Activated naive CD4-positive, alpha-beta T cell treated with anti-CD3 and anti-CD28 coated beads, Interleukin-2, amount 50 U/mL, for 24 hours (primary cell): Measurements from ENCODE around the gene ZNF718.
"Not testable (repeated sequence)": the region's sequence is repeated elsewhere in the genome, so short reads cannot be mapped to it uniquely, and the experiment has no call there.

Experiments used
- H3K27ac Mint-ChIP-seq: one replicate; pipeline ENCODE4 v1.8.0; 2021; ENCODE audit warnings: mild to moderate bottlenecking, mixed read lengths
- H3K27me3 Mint-ChIP-seq: one replicate; pipeline ENCODE4 v1.8.0; 2021; ENCODE audit warnings: mixed read lengths
- H3K36me3 Mint-ChIP-seq: one replicate; pipeline ENCODE4 v1.8.0; 2021; ENCODE audit warnings: mixed read lengths
- H3K4me1 Mint-ChIP-seq: one replicate; pipeline ENCODE4 v1.8.0; 2021; ENCODE audit warnings: mixed read lengths
- H3K4me3 Mint-ChIP-seq: one replicate; pipeline ENCODE4 v1.8.0; 2021; ENCODE audit warnings: mild to moderate bottlenecking, mixed read lengths
- H3K9me3 Mint-ChIP-seq: one replicate; pipeline ENCODE4 v1.8.0; 2021; ENCODE audit warnings: mixed read lengths

ZNF718 gene

GRCh38 chr4:124275-125081 is at the start of gene ZNF718:
TSS of gene ZNF718 (plus strand) at chr4:124501. CDS start at chr4:124671, 170 bp downstream.
- peaks cover 41% of the 10 kb centered on the region for H3K4me1 Mint-ChIP-seq
- H3K9me3 Mint-ChIP-seq = no peaks in the 10 kb centered on the region
- H3K27ac Mint-ChIP-seq = peak within 1 kb of the TSS; percentile 99
- H3K27me3 Mint-ChIP-seq = no peaks in the 10 kb centered on the region
- peaks cover 24% of the 10 kb centered on the region for H3K36me3 Mint-ChIP-seq
- peak within 1 kb of the TSS; percentile 99 for H3K4me3 Mint-ChIP-seq

- no peak overlapping the region for H3K27ac Mint-ChIP-seq
- H3K9me3 Mint-ChIP-seq = peaks cover 31% of the 10 kb centered on the region
- H3K36me3 Mint-ChIP-seq = peaks cover 46% of the 10 kb centered on the region
- no peak overlapping the region for H3K4me3 Mint-ChIP-seq
- peaks cover under 1% of the 10 kb centered on the region for H3K27me3 Mint-ChIP-seq
- H3K4me1 Mint-ChIP-seq = no peaks in the 10 kb centered on the region
Observed at GRCh38 chr4:85951-86350, 38.4 kb upstream of the ZNF718 start.

GRCh38 chr4:86559-87324 is 37.6 kb upstream of the ZNF718 start:
- Mint-ChIP-seq H3K9me3 (peaks cover 33% of the 10 kb centered on the region), H3K36me3 (peaks cover 45% of the 10 kb centered on the region)
- H3K27me3 Mint-ChIP-seq, H3K27ac Mint-ChIP-seq, H3K4me3 Mint-ChIP-seq, H3K4me1 Mint-ChIP-seq: not testable (repeated sequence)

- H3K27me3 Mint-ChIP-seq = peaks cover 2% of the 10 kb centered on the region
- H3K9me3 Mint-ChIP-seq = peaks cover 12% of the 10 kb centered on the region
- H3K27ac Mint-ChIP-seq = no peak overlapping the region
- H3K4me3 Mint-ChIP-seq = no peak overlapping the region
- peaks cover 12% of the 10 kb centered on the region for H3K36me3 Mint-ChIP-seq
- H3K4me1 Mint-ChIP-seq = no peaks in the 10 kb centered on the region
Observed at GRCh38 chr4:98386-98785, 25.9 kb upstream of the ZNF718 start.

- Mint-ChIP-seq H3K4me1 (no peaks in the 10 kb centered on the region), H3K27ac (no peak overlapping the region), H3K4me3 (no peak overlapping the region), H3K27me3 (peaks cover 5% of the 10 kb centered on the region), H3K36me3 (peaks cover 9% of the 10 kb centered on the region), H3K9me3 (peaks cover 11% of the 10 kb centered on the region)
Observed at GRCh38 chr4:99863-100262, 24.4 kb upstream of the ZNF718 start.

GRCh38 chr4:107083-107443 is 17.2 kb upstream of the ZNF718 start:
- peaks cover 23% of the 10 kb centered on the region for H3K36me3 Mint-ChIP-seq
- no peak overlapping the region for H3K4me3 Mint-ChIP-seq
- no peak overlapping the region for H3K27ac Mint-ChIP-seq
- peaks cover 52% of the 10 kb centered on the region for H3K27me3 Mint-ChIP-seq
- peaks cover 24% of the 10 kb centered on the region for H3K9me3 Mint-ChIP-seq
- no peaks in the 10 kb centered on the region for H3K4me1 Mint-ChIP-seq

GRCh38 chr4:107444-108429 is 16.6 kb upstream of the ZNF718 start:
- Mint-ChIP-seq H3K4me1 (no peaks in the 10 kb centered on the region), H3K9me3 (peaks cover 24% of the 10 kb centered on the region), H3K36me3 (peaks cover 23% of the 10 kb centered on the region), H3K4me3 (no peak overlapping the region), H3K27ac (no peak overlapping the region), H3K27me3 (peaks cover 52% of the 10 kb centered on the region)

GRCh38 chr4:112771-113170 is 11.5 kb upstream of the ZNF718 start:
- H3K9me3 Mint-ChIP-seq = peaks cover 23% of the 10 kb centered on the region
- peaks cover 30% of the 10 kb centered on the region for H3K27me3 Mint-ChIP-seq
- H3K4me3 Mint-ChIP-seq = no peak overlapping the region
- H3K4me1 Mint-ChIP-seq = no peaks in the 10 kb centered on the region
- peaks cover 25% of the 10 kb centered on the region for H3K36me3 Mint-ChIP-seq
- H3K27ac Mint-ChIP-seq = no peak overlapping the region

GRCh38 chr4:113732-114131 is 10.6 kb upstream of the ZNF718 start:
- Mint-ChIP-seq H3K4me3 (no peak overlapping the region), H3K4me1 (no peaks in the 10 kb centered on the region), H3K36me3 (peaks cover 22% of the 10 kb centered on the region), H3K27ac (peak overlapping the region; percentile 59), H3K9me3 (peaks cover 20% of the 10 kb centered on the region), H3K27me3 (peaks cover 21% of the 10 kb centered on the region)

- no peaks in the 10 kb centered on the region for H3K4me1 Mint-ChIP-seq
- H3K27me3 Mint-ChIP-seq = peaks cover 17% of the 10 kb centered on the region
- H3K4me3 Mint-ChIP-seq = no peak overlapping the region
- no peak overlapping the region for H3K27ac Mint-ChIP-seq
- peaks cover 19% of the 10 kb centered on the region for H3K36me3 Mint-ChIP-seq
- H3K9me3 Mint-ChIP-seq = peaks cover 16% of the 10 kb centered on the region
Observed at GRCh38 chr4:114149-114548, 10.2 kb upstream of the ZNF718 start.

GRCh38 chr4:116499-116898 is 7.8 kb upstream of the ZNF718 start:
- H3K9me3 Mint-ChIP-seq = peaks cover 6% of the 10 kb centered on the region
- no peaks in the 10 kb centered on the region for H3K27me3 Mint-ChIP-seq
- peaks cover 14% of the 10 kb centered on the region for H3K36me3 Mint-ChIP-seq
- no peak overlapping the region for H3K27ac Mint-ChIP-seq
- no peak overlapping the region for H3K4me3 Mint-ChIP-seq
- peaks cover 14% of the 10 kb centered on the region for H3K4me1 Mint-ChIP-seq

- peak overlapping the region; percentile 60 for H3K4me3 Mint-ChIP-seq
- peaks cover 35% of the 10 kb centered on the region for H3K4me1 Mint-ChIP-seq
- peaks cover 6% of the 10 kb centered on the region for H3K9me3 Mint-ChIP-seq
- no peak overlapping the region for H3K27ac Mint-ChIP-seq
- peaks cover 19% of the 10 kb centered on the region for H3K36me3 Mint-ChIP-seq
- H3K27me3 Mint-ChIP-seq = no peaks in the 10 kb centered on the region
Observed at GRCh38 chr4:120616-121015, 3.7 kb upstream of the ZNF718 start.

- Mint-ChIP-seq H3K4me3 (peak overlapping the region; percentile 60), H3K36me3 (peaks cover 22% of the 10 kb centered on the region), H3K4me1 (peaks cover 41% of the 10 kb centered on the region), H3K9me3 (peaks cover 5% of the 10 kb centered on the region), H3K27ac (no peak overlapping the region), H3K27me3 (no peaks in the 10 kb centered on the region)
Observed at GRCh38 chr4:121408-122084, 2.8 kb upstream of the ZNF718 start.

- H3K27me3 Mint-ChIP-seq, H3K9me3 Mint-ChIP-seq, H3K27ac Mint-ChIP-seq: not testable (repeated sequence)
- Mint-ChIP-seq H3K4me1 (peaks cover 41% of the 10 kb centered on the region), H3K4me3 (peak overlapping the region; percentile 99), H3K36me3 (peaks cover 23% of the 10 kb centered on the region)
Observed at GRCh38 chr4:123922-124274, 403 bp upstream of the ZNF718 start.
